HG02588 (cell line): ENCODE measurements around the gene C8B.

Experiments
- ATAC-seq: cut with Tn5 transposase; IDR thresholded peaks from one replicate; pipeline ENCODE4 v1.9.1; 2021; ENCODE audit warnings: mild to moderate bottlenecking, moderate library complexity; ENCODE audit not compliant: unreplicated experiment

C8B gene

GRCh38 chr1:56904663-56905397, 61.0 kb downstream of the C8B start:
- ATAC-seq = no peak

DNA sequence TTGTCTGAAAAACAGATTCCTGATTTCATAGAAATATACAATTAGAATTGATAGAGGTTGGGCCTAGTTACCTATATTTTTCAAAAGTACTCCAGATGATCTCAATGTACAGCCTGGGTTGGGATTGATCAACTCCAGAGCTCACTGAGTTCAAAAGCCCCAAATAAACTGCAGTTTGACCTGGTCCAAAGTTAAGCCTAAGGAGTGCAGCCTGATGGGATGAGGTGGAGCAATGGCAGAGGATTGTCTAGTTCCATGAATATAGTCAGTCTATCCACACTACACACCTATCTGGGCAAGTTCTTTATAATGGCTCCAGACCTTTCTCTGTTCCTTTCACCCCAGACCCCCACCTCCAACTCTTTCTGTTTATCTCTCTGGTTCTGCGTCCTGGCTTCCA, 62.0 kb downstream of the C8B start:
- no peak for ATAC-seq

DNA sequence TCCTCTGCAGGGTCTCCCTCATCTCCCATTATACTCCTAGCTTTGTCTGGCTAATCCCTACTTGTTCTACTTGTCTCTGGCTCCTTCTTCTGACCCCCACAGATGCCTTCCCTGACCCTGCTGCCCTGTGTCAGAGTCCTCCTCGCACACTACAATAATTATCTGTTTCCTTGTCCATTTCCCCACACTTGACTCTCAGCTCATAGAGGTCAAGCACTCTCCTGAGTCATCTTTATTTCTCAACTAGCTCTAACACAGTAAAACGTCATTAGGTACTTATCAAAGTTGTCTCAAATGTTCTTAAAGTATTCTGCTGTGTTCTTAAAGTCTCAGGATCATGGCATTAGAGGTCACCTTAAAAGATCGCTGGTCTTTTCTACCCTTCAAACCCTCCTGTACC, 64.1 kb downstream of the C8B start:
- ATAC-seq = no peak

DNA sequence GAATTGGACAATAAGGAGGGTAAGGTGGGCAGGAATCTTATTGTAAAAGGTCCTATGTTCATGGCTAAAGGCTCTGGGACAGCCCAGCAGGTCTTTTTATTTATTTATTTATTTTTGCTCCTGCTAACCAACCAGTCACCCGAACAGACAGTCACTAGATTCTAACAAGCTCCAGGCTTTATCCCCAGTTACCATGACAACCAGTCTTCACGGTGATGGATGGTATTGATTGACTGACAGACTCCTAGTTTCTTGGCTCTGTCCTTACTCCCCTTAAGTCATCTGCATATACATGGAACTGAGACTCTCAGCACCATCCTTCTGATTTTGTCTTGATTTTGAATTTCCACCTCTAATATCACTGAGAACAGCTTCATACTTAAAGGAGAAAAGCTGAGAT, 66.9 kb downstream of the C8B start:
- no peak for ATAC-seq

- no peak for ATAC-seq
Observed at GRCh38 chr1:56898005-56898373, 67.8 kb downstream of the C8B start.

- ATAC-seq = no peak
Observed at GRCh38 chr1:56897150-56898004, 68.4 kb downstream of the C8B start.

DNA sequence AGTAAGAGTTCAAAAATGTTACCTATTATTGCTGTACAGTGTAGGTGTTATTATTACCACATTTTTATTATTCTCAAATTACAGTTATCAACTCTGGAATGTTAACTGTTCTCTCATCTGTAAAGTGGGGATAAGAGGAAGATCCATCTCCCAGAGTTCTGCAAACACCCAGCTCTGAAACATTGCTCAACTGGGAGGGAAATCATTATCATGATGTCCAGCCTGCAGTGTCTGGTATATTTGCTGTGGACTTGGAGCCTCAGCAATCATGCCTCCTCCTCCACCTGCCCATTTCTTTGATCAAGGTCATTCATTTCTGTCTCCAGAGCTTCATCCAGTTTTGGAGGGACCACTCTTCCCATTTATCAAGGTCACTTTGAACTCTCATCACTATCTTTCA, 71.8 kb downstream of the C8B start:
- ATAC-seq = no peak

DNA sequence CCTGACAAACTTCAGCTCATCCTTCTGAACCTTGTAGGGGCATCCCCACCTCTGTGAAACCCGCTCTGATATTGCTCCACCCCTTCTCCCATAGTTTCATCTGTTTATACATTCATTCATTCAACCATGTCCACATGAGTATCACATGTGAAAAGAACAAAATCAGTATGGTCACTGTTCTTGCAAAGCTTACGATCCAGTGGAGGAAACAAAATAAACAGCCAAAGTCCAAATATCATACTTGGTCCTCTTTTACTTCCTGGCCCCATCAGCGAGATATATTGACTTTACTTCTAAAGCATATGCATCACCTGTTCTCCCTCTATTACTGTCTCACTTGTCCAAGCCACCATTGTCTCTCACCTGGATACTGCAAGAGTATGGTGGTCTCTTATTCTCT, 75.6 kb downstream of the C8B start:
- ATAC-seq = no peak

GRCh38 chr1:56881417-56881816, 84.4 kb downstream of the C8B start:
- no peak for ATAC-seq

DNA sequence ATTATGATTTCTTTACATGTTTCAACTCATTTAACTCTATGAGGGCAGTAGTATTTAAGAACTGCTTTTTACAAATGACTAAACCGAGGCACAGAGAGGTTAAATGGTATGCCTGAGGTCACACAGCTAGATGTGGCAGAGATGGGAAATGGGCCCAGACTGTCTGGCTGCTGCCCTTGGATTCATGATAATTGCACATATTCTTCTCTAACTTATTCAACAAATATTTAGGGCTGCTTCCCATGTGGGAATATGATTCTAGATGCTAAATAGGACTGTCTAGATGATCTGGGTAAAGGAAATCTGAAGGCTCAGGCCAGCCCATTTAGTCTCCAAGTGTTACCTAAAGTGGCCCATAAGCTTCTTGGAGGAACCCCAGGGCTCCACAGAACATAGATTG, 85.0 kb downstream of the C8B start:
- no peak for ATAC-seq
